K562 (cell line): Measurements from ENCODE around the gene PM20D1. TPM values are rescaled to one million over a fixed set of nuclear protein-coding genes. Genes with fewer than 3 reads are reported as not detected.
A peak's percentile ranks its signal among the peaks of the same experiment; 100 is the strongest.

Experiments used
- ATAC-seq: fragments of 200-7000 bp; cut with Tn5 transposase; 3 replicates; pipeline ENCODE4 v1.9.1; 2020; ENCODE audit warnings: moderate library complexity
- BruUV-seq: library from RNA; stranded (reverse); fragments of 400-500 nt; replicated peaks from 2 replicates; lab custom pipeline; 2021; lab: Mats Ljungman, UMichigan
- CTCF ChIA-PET: fragments of 300-600 bp; formaldehyde crosslinking; extraction: SDS; loops from one replicate; lab custom pipeline; 2021; ENCODE audit warnings: low intra/inter-chr PET ratio; lab: Yijun Ruan, JAX
- POLR2A ChIA-PET: fragments of 300-600, 350-650 bp; sonication (Branson Sonifier 250); formaldehyde crosslinking; extraction: SDS; loops from one replicate; lab custom pipeline; 2021; ENCODE audit warnings: antibody characterized with exemption, inconsistent platforms; lab: Yijun Ruan, JAX
- DNase-seq, 4 experiments: peaks; one replicate each; pipeline versions ENCODE4 v3.0.0 to v3.0.0-alpha.2; 2011 to 2018; ENCODE audit warnings: low spot score in 3 of 4, mixed read lengths in 3 of 4; ENCODE audit errors: extremely low read depth in 1 of 4
- FAIRE-seq: peaks from 2 replicates; lab custom pipeline; 2011; peaks lifted over from hg19 to GRCh38; lab: Jason Lieb, UNC
- H2AFZ ChIP-seq: 2 replicates; pipeline ENCODE4 v1.6.0; 2011; ENCODE audit warnings: low read depth, low read length, control low read depth, inconsistent platforms
- H3K27ac ChIP-seq: fragments of 200-600 bp; 3 replicates; pipeline ENCODE4 v1.8.0; 2011; ENCODE audit warnings: low read depth, mild to moderate bottlenecking, control low read depth, inconsistent platforms, low read length, moderate library complexity, mixed read lengths; ENCODE audit errors: extremely low read depth
- H3K27me3 ChIP-seq, 2 experiments: fragments of 300-600 bp in 1 of 2; 2 replicates in 1 of 2; 3 replicates in 1 of 2; pipeline versions ENCODE4 v1.6.0 to v1.8.0; 2011; ENCODE audit warnings: inconsistent platforms in 2 of 2, low read length in 2 of 2, mild to moderate bottlenecking in 1 of 2, mixed read lengths in 1 of 2, moderate library complexity in 1 of 2; ENCODE audit not compliant: control insufficient read depth in 2 of 2, insufficient read depth in 2 of 2
- H3K36me3 ChIP-seq: fragments of 300-600 bp; 3 replicates; pipeline ENCODE4 v1.8.0; 2011; ENCODE audit warnings: mild to moderate bottlenecking, low read length, inconsistent platforms; ENCODE audit not compliant: control insufficient read depth, insufficient read depth
- H3K4me1 ChIP-seq, 2 experiments: fragments of 200-600 bp in 1 of 2; replicated peaks in 1 of 2; 2 replicates in 1 of 2; 3 replicates in 1 of 2; pipeline versions ENCODE4 v1.5.1 to v1.8.0; 2011; ENCODE audit warnings: inconsistent platforms in 2 of 2, low read length in 2 of 2, mild to moderate bottlenecking in 1 of 2, mixed read lengths in 1 of 2, moderate library complexity in 1 of 2; ENCODE audit not compliant: control insufficient read depth in 2 of 2, insufficient read depth in 2 of 2
- H3K4me2 ChIP-seq: 2 replicates; pipeline ENCODE4 v1.6.1; 2011; ENCODE audit warnings: low read length, control low read depth, inconsistent platforms, mixed read lengths; ENCODE audit not compliant: insufficient read depth
- H3K4me3 ChIP-seq: fragments of 200-600 bp; sonication (generic), shearing (Covaris generic); 2 replicates; pipeline ENCODE4 v1.5.1; 2016; ENCODE audit warnings: control low read depth, inconsistent platforms
- H3K79me2 ChIP-seq: fragments of 200-600 bp; 3 replicates; pipeline ENCODE4 v1.8.0; 2011; ENCODE audit warnings: low read length, inconsistent platforms; ENCODE audit not compliant: control insufficient read depth, insufficient read depth
- H3K9ac ChIP-seq, 2 experiments: 2 replicates each; pipeline versions ENCODE4 v1.6.0 to v1.6.1; 2011; ENCODE audit warnings: low read depth in 2 of 2, low read length in 2 of 2, control low read depth in 1 of 2, inconsistent platforms in 1 of 2, mild to moderate bottlenecking in 1 of 2, mixed read lengths in 1 of 2; ENCODE audit not compliant: insufficient read depth in 1 of 2
- H3K9me1 ChIP-seq: one replicate; pipeline ENCODE4 v1.6.0; 2011; ENCODE audit warnings: inconsistent platforms, mild to moderate bottlenecking, low read length, moderate library complexity; ENCODE audit not compliant: control insufficient read depth, insufficient read depth
- H3K9me3 ChIP-seq: replicated peaks from 2 replicates; pipeline ENCODE4 v1.5.1; 2011; ENCODE audit warnings: low read depth, low read length, inconsistent platforms; ENCODE audit not compliant: control insufficient read depth, insufficient read depth
- H4K20me1 ChIP-seq: replicated peaks from 2 replicates; pipeline ENCODE4 v1.6.1; 2011; ENCODE audit warnings: low read length, inconsistent platforms, mixed read lengths; ENCODE audit not compliant: control insufficient read depth, insufficient read depth
- AFF1 ChIP-seq, 2 experiments: fragments of 450-650 bp; IDR thresholded peaks; 2 replicates each; pipeline ENCODE4 v1.6.1; 2018; ENCODE audit warnings: mild to moderate bottlenecking in 2 of 2, low read depth in 1 of 2; ENCODE audit not compliant: partially characterized antibody in 2 of 2
- ESRRA ChIP-seq: fragments of 450-650 bp; IDR thresholded peaks from 2 replicates; pipeline ENCODE4 v1.6.1; 2014; ENCODE audit warnings: low read depth, mild to moderate bottlenecking, moderate library complexity, borderline replicate concordance
- PHB ChIP-seq: fragments of 250-450 bp; sonication (Bioruptor Pico); IDR thresholded peaks from 2 replicates; pipeline ENCODE4 v1.5.0; 2021
- ZNF324 ChIP-seq: fragments of 250-450 bp; sonication (Bioruptor Pico); IDR thresholded peaks from 2 replicates; pipeline ENCODE4 v1.4.0; 2020; ENCODE audit warnings: mild to moderate bottlenecking
- ZNF507 ChIP-seq: conservative IDR thresholded peaks from 2 replicates; pipeline ENCODE4 v1.6.1; 2017; ENCODE audit warnings: missing genetic modification characterization, missing compliant biosample characterization
- in situ Hi-C: fragments of 300-500 bp; cut with MboI; formaldehyde crosslinking; loops from 4 replicates; pipeline ENCODE4 v1.15.0; 2018; ENCODE audit warnings: inconsistent platforms, mixed read lengths
- intact Hi-C: fragments of 100-400 bp; cut with micrococcal nuclease; formaldehyde crosslinking; loops from 2 replicates; pipeline ENCODE4 v1.14.2; 2022
- polyA plus RNA-seq, 8 experiments: library from polyadenylated mRNA; depleted of rRNA in 4 of 8; stranded (reverse) in 5 of 8; unstranded in 3 of 8; fragments of >200 nt; fragmentation: Nextera tagmentation in 2 of 8; fragmentation: Illumina TruSeq in 1 of 8; extraction: Ambion mirVana in 2 of 8; extraction: Trizol in 1 of 8; gene quantifications; 2 replicates each; pipeline versions ENCODE4 v1.2.1 to v1.2.3, GENCODE V29; 2011 to 2014; ENCODE audit warnings: inconsistent platforms in 1 of 8, missing spikeins in 1 of 8
- total RNA-seq, 7 experiments: library from RNA; depleted of rRNA in 6 of 7; stranded (reverse); fragments of >200 nt in 6 of 7; fragmentation: Illumina TruSeq in 2 of 7; extraction: Trizol in 2 of 7; gene quantifications; 2 replicates each; pipeline versions ENCODE4 v1.2.1 to v1.2.3, GENCODE V29; 2011 to 2021; ENCODE audit warnings: low replicate concordance in 1 of 7
- TF ChIP-seq, protein P1 (sequence below): sonication (generic); formaldehyde crosslinking; IDR thresholded peaks from 2 replicates; pipeline ENCODE4 v1.8.0; 2022; ENCODE audit warnings: mild to moderate bottlenecking, missing genetic modification reagents

The PM20D1 gene
- total and polyA plus RNA-seq, 9 of the 15 experiments (the other 6 are each of a cell fraction or from before 2014, with no cell fraction given) = not detected

- H3K27me3 ChIP-seq = peaks cover 0 to 4% of the 10 kb centered on the region in 2 experiments; a peak in 3 of 5 replicates
- no peak overlapping the region for H3K9ac ChIP-seq
- BruUV-seq = no TSS peak
- H4K20me1 ChIP-seq = no peaks in the 10 kb centered on the region
- H3K4me2 ChIP-seq = no peak overlapping the region
- no peaks in the 10 kb centered on the region for H3K4me1 ChIP-seq
- no peak overlapping the region for H3K4me3 ChIP-seq
- DNase-seq = no peak
- no peaks in the 10 kb centered on the region; the same call in 1 of the 2 replicates for H3K9me3 ChIP-seq
- TF ChIP-seq ZNF507 (peak; percentile 21; the same call in 1 of the 2 replicates), ZNF324 (peak; percentile 91)
- TF ChIP-seq, protein P1, sequence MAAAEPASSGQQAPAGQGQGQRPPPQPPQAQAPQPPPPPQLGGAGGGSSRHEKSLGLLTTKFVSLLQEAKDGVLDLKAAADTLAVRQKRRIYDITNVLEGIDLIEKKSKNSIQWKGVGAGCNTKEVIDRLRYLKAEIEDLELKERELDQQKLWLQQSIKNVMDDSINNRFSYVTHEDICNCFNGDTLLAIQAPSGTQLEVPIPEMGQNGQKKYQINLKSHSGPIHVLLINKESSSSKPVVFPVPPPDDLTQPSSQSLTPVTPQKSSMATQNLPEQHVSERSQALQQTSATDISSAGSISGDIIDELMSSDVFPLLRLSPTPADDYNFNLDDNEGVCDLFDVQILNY = no peak
- TF ChIP-seq, all 486 proteins: peak for 2
- ATAC-seq (no peak), FAIRE-seq (no peak)
- H3K9me1 ChIP-seq = no peaks in the 10 kb centered on the region
- ChIA-PET POLR2A (no interaction called here), CTCF (no interaction called here)
- in situ Hi-C loops (no loop called here), intact Hi-C loops (no loop called here)
- H3K79me2 ChIP-seq = no peaks in the 10 kb centered on the region
- no peak overlapping the region for H2AFZ ChIP-seq
- no peaks in the 10 kb centered on the region for H3K36me3 ChIP-seq
- no peak overlapping the region for H3K27ac ChIP-seq
Observed at GRCh38 chr1:205856433-205856832, 6.5 kb upstream of the PM20D1 start.

DNA sequence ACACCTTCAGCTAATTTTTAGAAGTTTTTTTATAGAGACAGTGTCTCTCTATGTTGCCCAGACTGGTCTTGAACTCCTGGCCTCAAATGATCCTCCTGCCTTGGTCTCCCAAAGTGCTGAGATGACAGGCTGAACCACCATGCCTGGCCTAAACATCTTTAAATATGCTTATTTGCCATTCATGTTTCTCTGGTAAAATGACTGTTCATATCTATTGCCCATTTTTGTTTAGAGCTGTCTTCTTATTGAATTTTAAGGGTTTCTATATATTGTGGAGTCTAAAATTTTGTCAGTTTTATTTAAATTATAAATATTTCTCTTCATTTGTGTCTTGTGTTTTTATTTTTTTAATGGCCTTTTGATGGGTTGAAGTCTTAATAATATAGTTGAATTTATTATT is 3.0 kb upstream of the PM20D1 start:
- Histone ChIP-seq H3K36me3 (no peaks in the 10 kb centered on the region), H3K4me2 (no peak overlapping the region), H3K27me3 (peaks cover 3 to 13% of the 10 kb centered on the region in 2 experiments; a peak in 3 of 5 replicates), H3K9ac (no peak overlapping the region), H3K4me1 (peaks cover 0 to 6% of the 10 kb centered on the region in 2 experiments; a peak in 2 of 5 replicates), H3K9me1 (no peaks in the 10 kb centered on the region), H4K20me1 (no peaks in the 10 kb centered on the region), H2AFZ (no peak overlapping the region), H3K27ac (no peak overlapping the region), H3K9me3 (no peaks in the 10 kb centered on the region; the same call in 1 of the 2 replicates), H3K79me2 (no peaks in the 10 kb centered on the region), H3K4me3 (no peak overlapping the region)
- CTCF ChIA-PET = no interaction called here
- no TSS peak for BruUV-seq
- no peak for DNase-seq
- ATAC-seq = no peak
- FAIRE-seq = no peak
- intact Hi-C loops = no loop called here
- POLR2A ChIA-PET = interaction anchor here (0.6 to 1.0 kb wide), 3 partner anchors 13 to 103 kb away, joined by 3 read pairs; partner anchors contain the start of gene NUCKS1
- no peak for TF ChIP-seq ESRRA
- TF ChIP-seq PHB = no peak
- peak in 1 of 2 experiments; percentile 99 for TF ChIP-seq AFF1 (IDR thresholded peaks at IDR 0.05; ENCODE audit: low read depth in 1 of 2, partially characterized antibody in 2 of 2)
- TF ChIP-seq ZNF507 = 0 out of 2 replicates have a peak, but pooled peaks have one; percentile 27
- in situ Hi-C loops = no loop called here
